ENCODE data around the gene ETV3.

ETV3 gene

DNA sequence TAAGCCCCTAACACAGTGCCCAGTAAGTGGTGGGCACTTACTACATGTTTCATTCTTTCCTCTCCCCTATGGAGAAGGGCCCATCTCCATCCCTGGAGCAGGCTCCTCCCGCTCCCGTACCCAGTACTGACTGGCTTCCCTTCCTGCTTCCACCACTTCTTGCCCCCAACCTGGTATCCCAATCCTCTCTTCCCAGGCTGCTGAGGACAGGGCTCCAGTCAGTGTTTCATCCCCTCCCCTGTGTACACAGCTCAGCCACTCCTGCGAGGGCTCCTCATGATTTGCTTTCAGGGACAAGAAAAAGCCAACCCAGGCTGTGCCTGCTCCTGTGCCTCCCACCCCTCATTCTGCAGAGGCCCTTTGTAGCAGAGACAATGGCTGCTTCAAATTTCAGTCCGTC is 20.8 kb upstream of the ETV3 start:
- DNase-seq = no peak

DNA sequence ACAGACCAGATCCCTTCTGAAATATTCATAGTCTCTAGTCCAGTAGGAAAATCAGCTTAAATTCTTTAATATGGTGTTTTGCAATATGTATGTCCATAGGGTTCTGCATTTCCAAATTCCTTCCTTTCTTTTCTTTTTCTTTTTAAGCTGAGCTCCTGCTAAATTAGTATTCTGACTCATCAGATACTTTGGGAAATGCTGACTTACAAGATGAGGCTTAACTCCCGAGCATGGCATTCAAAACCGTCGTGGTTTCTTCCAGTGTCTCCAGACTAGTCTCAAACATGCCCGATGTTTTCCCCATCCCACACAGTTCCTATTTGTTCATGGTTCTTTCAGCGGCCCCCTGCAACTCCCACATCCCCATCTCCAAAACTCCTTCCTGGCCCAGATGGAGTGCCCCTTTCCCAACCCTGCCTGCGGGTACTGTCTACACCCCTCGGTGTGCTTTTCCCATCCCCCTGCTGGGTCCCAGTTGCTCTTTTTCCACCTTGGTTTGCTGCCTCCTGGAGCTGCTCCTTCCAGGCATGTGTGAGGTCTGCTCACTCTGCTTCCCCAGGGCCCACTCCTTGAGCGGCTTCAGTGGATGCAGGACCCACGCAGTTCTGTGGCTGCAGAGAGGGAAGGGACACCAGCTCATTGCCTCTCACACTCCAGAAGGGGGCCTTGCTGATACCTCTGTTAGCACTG is 19.5 kb upstream of the ETV3 start:
- no peak for DNase-seq

DNA sequence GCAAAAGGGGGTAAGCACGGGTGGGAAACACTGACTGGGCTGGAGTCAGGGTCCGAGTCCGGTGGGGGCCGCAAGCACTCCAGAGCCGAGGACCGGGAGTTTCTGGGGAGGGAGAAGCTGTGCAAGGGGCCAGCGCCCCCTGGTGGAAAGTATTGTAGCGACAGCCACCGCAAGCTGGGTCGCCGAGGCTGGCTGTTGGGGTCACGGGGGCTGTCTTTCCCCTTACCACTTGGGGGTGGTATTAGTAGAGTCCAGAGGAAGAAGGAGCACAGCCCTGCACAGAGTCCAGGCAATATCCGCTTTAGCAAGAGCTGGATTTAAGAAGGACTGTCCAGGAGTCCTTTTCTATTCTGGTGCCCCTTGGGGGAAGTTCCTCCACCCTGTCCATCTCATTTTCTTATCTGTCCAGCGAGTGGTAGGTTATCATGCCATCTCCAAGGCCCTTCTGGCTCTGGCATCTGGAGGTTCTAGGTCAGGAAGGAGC is 17.9 kb upstream of the ETV3 start:
- peak; percentile 92 for DNase-seq

DNA sequence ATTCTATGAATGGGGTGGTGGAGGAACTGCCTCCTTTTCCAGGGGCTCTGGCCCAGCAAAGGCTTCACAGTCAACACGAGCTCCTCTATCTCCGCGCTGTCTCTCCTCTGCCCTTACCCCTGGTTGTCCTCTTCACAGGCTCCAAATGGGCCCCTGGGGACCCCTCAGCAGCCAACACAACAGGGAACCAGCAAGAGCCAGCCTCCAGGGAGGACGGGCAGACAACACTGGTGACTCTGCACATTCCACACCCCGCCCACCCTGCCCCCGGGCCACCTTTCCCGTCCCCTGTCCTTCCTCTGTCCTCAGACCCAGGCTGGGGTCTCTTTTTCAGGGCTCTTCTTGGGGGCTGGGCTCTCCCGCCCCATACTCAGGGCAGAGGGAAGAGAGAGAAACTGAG is 17.5 kb upstream of the ETV3 start:
- no peak for DNase-seq

DNA sequence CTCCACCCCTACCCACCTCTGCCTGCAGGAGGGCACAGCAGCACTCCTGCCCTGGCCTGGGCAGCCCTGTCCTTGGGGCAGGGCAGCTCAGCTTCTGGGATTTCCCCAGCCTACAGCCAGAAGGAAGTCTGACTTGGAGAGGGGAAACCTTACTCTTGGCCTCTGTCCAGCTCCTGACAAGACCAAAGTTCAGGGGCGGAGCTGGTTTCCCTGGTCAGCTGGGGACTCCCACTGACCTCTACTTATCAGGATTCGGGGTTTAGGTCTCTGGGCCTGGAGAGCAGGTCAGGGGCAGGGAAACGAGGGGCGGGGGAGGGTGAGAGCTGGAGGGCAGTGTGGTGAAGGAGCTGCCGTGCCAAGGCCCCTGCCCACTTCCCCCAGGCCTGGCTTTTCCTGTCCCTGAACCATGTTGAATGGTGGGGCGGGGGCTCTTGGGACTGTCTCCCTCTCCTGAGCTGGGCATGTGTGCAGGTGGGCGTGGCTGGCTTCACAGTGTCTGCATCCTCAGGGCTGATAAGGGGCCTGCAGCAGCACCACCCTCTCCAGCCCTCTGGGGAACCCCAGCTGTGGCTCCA is 16.8 kb upstream of the ETV3 start:
- no peak for DNase-seq

DNA sequence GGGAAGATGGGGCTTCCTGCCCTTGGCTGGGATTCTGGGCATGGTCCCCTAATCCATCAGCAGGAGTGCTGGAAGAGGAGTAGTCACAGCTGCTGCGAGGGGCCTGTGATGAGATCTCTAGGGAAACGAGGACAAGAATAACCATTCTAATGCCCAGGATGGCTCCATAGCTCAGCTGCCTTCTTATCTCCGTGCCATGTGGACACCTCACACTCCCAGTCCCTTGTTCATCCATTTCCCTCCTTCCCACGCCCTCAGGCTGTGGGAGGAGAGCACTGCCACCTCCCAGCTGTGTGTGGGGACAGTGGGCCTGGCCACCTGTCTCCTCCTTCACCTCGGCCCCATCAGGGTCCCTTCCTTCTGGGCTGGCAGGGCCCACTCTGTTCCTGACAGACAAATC is 16.1 kb upstream of the ETV3 start:
- no peak for DNase-seq

DNA sequence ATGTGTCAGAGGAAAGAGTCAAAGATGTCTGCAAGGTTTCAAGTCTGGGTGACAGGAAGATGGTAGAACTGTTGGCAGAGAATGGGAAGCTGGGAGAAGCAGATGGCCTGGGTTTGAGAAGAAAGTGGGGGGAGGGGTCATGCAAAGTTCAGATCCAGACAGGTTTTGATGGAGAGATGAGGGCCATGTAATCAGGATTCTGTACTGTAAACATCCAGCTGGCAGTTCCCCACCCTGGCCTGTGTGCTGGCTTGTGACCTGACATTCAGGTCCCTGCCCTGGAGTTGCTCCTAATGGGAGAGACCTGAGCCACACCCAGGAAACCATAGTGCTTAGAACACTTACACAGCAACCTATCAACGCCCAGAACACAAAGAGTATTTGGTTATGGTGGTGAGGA is 15.6 kb upstream of the ETV3 start:
- DNase-seq = no peak

DNA sequence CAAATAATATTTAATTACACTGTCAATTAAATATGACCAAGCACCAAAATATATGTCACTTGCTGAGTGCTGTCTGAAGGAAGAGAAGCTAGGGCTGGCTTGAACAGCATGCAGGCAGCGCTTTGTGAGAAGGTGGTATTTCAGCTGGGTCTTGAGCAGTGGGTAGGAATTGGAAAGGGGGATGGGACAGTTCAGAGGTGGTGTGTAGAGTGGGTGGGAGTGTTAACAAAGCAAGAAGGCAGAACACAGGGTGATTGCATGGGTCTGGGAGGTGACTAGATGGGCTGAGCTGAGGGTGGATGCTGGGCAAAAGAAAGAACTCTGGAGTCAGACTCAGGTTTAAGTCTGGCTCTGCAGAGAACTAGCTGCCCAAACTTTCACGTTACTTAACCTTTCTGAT is 14.3 kb upstream of the ETV3 start:
- DNase-seq = no peak

DNA sequence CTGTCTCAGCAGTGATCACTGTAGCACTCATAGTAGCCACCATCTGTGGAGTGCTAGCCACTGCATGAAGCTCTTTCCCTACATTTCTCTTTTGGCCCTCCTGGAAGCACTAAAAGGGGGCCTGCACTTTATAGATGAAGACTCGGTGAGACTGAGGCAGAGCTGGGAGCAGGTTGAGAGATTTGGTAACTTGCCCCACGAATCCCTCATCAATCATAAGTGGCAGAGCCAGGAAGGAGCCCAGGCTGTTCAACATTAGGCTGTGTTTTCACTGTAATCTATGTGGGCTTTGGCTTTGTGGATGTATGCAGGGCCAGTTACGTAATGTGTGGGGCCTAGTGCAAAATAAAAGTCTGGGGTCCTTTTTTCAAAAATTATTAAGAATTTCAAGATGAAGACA is 13.3 kb upstream of the ETV3 start:
- no peak for DNase-seq

DNA sequence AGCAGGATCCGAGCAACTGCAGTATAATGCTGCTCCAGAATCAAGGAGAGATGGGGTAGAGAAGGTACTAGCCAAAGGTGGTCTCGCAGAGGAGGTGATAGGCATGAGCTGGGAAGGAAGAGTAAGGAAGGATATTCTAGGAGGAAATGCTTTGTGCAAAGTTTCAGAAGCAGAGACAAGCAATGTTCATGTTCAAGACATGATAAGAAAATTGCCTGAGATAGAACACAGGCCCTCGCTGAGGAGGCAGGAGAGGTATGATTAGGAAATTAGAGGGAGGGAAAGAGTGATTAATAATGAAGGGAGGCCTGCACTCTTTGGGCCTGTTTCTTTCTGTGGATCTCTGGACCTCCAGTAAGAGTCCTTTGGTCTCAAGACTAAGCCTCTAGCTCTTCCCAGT is 12.9 kb upstream of the ETV3 start:
- no peak for DNase-seq

DNA sequence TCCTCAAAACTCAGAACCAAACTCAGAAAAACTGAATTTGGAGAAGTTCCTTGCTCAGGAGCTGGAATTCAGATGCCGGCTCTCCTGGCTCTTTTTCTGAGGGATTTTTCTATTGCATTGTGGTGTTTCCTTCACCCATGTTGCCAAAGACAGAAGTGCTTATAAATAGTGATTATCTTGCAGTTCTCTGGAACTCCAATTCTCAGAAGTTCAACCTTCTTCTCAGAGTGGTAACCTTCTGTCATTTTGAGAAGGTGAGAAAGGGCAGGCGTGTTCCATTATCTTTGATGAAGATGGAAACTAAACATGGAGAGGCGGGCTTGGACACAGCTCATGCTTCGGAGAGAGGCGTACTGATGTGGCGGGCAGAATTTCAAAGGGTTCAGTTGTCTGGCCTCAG is 12.4 kb upstream of the ETV3 start:
- no peak for DNase-seq

DNA sequence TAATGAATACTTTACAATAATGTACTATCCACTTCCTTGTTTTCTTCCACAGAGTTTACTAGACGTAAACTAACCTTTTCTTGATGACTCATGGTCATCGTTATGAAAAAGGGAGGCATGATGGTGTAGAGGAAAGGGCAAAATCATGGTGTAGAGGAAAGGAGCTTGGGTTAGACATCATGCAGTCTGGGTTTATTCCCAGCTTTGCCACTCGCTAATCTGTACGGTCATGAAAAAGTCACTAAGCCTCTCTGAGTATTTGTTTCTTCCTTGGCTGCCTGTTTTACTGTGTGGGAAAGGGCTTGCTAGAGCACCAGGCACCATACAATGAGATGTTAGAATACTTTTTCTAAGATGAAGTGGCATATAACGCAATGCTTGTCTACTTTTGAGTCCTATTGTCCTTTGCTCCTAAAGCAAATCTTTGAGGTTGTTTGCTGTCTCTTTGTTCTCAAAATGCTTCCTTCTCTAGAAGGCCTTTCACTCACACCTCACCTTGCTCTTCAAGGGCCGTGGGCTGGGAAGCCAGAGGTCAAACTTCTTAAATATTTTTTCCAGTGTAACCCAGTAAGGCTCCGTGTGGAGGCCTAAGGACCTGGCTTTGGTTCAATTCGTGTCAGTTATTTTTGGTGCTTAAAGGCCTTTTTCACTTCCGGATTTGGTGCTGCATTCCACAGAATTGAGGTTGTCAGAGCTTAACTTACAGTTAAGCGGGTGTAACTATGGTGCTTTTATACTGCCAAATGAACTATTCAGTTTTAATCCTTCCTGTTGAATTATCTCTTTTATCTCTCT is 9.9 kb upstream of the ETV3 start:
- DNase-seq = no peak

DNA sequence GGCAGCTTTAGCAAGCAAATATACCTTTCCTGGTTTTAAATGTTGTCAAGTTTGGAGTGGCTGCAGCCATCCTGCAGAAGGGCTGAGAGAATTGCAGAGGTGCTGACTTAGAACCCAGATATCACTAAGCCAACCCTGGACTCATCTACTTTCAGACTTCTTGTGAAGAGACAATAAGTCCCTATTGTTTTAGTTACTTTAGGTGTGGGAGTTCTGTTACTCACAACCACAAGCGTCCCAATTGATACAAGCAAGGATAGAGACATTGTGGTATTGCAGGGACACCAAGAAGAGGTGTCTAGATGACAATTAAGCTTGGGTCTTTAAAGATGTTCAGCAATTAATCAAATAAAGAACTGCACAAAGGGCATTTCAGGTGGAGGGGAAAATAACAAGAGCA is 8.8 kb upstream of the ETV3 start:
- DNase-seq = no peak

DNA sequence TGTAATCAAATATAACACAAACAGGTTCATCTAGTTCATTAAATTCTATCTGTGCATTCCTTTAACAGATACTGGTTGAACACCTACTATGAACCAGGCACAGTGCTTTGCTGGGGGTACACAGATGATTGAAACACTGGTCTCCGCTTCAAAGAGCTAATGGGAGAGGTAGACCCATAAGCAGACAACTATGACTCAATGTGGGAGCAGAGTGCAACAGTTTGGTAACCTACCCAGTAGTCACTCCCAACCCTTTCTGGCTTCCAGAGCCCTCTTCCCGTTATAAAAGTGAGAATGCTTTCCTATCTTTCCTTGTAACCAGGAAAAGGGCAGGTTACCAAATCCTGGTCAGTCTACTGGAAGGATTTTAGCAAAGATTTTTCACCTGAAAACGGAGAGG is 8.0 kb upstream of the ETV3 start:
- DNase-seq = no peak

DNA sequence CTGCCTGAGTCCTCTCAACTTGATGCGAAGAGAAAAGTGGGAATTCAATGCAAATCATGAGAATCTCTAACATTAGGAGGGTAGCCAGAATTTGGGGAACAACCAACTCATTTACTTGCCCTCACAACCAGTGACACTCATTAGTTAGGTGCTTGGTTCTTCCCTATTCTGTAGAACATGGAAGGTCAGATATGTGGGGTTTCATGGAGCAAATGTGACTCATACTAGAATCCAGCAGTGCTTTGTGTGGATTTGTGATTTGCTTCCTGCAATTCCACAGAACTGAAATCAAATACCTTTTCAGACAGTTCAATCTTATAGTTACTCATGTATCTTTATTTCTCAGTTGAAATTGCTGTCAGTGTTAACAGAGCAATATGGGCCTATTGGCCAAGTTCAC is 6.9 kb upstream of the ETV3 start:
- no peak for DNase-seq

DNA sequence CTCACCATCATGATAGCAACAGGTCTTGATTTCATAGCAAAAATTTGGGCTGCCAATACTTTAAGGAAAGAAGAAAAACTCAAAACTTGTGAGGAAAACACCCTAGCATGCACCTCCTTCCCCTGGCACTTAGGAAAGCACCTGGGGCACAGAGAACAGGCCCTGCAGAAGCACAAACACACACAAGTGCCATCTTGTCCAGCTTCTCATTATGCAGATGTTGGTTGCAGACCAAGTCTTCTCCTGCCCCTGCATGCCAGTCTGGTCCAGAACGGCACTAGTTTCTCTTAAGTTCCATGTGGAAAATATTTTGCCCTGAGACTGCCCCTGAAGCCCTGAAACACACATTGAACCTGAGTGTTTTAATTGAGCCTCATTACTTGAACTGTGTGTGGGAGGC is 6.3 kb upstream of the ETV3 start:
- no peak for DNase-seq

DNA sequence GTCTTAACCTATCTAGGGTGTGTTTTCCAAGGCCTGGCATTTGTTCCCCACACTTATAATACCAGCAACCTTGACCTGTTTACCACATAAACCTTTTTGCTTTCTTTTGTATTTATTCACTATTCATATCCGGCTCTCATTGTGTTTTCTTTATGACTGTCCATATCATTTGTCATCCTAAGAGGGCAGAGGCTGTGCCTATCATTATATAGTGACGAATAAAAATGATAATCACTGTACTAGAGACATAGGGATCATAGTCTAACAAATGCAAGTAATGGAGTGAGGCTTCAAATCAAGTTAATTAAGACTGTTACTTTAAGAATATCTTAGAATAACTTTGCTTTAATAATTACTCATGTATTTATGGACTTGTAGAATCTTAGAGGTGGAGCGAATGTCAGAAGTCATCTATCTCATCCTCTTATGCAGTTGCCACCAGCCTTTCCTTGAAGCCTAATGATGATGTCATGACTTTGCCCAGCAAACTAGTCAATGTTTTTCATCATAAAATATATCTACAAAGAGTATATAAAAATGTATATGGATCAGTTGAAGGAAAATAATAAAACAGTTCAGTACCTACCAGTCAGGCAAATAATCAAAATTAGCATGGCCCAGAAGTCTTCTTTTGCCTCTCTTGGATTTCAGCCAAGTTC is 4.7 kb upstream of the ETV3 start:
- no peak for DNase-seq

DNA sequence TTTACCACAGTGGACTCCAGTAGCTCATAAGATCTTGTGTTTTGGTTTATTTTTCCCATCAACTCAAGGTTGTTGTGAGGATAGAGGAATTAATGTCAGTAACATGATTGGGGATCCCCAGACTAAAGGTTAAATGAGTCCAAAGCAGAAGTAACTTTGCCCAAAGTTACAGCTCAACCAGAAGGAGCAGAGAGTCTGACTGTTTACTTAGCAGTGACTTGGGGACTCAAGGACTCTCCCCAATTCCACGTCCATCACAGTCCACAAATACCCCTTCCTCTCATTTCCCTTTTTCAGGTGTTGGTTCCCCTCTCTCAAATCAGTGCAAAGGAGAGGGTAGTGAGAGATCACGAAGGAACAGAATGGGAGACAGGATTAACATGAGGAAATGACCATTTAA is 4.0 kb upstream of the ETV3 start:
- DNase-seq = no peak

DNA sequence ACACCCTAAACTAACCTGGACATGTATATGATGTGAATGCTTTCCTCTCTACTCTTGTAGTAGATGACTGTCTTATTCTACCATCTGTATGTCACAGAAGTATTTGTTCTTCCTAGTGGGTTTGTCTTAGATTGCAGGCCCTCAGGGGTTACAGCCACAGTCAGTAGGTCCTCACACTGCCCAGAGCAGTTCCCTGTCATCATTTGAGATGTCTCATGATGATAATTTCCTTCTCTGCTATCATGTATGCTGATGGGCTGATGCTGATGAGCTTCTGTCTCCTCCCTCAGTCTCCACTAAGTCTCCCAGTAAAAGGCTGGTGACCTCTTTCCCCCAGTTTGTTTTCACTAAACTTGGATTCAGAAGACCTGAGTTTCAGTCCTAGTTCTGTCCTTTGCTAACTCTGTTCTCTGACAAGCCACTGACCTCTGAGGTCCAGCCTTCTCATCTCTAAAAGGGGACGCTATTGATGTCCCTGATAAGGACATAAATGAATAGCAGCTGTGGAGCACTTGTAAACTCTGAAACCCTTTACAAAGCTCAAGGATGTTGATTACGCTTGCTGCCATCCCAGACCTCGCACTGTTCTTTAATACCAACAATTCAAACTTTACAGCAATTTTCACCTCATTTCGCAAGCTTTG is 3.1 kb upstream of the ETV3 start:
- no peak for DNase-seq

DNA sequence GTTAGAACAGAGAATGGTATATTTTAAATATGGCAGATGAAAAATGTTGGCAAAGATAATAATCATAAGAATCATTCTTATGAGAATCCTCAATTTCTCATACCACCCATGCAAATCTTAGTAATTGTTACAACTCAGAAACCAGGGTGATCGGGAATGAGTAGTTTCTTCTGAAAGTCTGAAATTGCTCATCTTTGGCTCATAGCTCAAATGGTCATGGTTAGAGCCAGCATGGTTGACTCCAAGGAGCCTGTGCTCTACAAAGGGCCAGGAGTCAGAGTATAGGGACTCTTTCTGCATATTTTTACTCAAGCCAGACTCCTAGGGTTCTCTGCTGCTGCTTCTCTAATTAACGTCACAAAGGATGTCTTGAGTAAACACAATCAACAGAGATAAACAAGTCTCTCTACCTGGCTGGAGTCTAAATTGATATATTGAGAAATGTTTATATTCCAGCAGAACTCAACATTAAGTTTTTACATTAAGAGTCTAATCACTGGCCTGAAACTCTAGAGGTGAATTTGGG is 1.9 kb upstream of the ETV3 start:
- DNase-seq = no peak

DNA sequence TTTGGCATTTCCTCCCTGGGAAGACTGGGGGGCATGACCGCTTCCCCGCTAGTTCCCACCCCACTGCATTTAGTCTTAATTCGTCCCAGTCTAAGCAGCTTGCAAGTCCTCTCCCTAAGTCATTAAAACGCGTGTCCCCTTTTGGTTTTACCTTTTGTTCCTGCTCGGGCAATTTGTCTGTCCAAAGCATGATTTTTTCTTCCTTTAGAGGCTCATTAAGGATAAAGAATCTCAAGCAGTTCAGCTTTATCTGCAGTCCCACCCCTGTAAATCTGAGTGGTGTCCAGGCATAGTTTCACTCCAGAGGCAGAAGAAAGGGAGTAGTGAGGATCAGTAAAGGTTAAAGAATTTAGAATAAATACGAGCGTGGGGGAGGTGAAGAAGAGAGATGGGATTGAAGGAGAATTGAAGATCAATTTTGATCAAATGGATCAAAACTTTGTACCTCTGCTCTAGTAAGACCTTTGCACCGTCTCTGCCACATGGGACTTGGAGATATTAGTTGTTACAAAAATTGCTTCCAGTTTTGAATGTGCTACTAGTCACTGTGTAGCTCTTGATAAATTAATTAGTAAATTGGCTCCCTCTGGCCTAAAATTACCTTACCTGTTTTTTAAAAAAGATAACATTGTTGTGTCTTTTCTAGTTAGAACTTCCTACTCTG is 989 bp upstream of the ETV3 start:
- no peak for DNase-seq

DNA sequence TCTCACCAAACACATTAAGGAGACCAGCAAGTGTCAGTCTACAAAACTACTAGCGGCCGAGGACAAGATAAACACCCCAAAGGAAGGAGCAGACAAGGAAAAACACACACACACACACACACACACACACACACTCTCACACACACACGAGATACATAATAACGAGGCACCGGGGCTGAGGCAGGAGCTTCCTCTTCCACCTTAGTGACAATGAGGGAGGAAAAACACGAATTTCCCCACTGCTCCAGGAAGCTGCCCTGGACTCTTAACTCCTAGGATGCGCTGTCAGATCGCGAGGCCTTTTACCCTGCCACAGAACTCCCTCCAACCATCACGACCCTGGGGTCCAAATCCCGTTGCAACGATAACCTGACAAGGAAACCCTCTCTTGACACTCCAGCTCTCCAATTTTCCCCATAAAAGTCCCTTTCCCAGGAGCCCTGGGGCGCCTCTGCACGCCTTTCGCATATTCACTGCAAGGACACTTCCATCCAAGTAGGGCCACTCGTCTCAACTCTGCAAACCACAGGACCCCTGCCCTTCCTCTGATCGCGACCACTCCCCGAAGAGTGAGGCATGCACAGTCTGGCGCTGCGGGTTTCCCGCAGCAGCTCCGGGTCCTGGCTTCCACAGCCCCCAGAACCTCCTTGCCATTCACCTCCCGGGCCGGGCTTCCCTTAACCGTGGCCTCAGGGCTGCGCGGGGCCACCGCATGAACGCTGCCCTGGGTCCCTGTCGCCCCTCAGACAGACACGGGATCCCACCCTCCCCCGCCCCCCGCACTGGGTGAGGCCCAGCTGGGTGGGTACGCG is 581 bp downstream of the ETV3 start:
- DNase-seq = no peak

All from activated effector memory CD4-positive, alpha-beta T cell treated with anti-CD3 and anti-CD28 coated beads, Interleukin-2, amount 50 U/mL, for 16 hours (primary cell).